HepG2 (cell line): ENCODE results near the gene GCNT2. TPM values are rescaled to one million over a fixed set of nuclear protein-coding genes. Genes with fewer than 3 reads are reported as not detected.
A peak's percentile ranks its signal among the peaks of the same experiment; 100 is the strongest.

Source experiments
- ATAC-seq: fragments of 200-7000 bp; cut with Tn5 transposase; 3 replicates; pipeline ENCODE4 v1.9.1; 2020; ENCODE audit warnings: mild to moderate bottlenecking, moderate library complexity
- BruUV-seq: library from RNA; stranded (reverse); fragments of 400-500 nt; replicated peaks from 2 replicates; lab custom pipeline; 2021; lab: Mats Ljungman, UMichigan
- CTCF ChIA-PET: fragments of 300-600 bp; formaldehyde crosslinking; extraction: SDS; loops from one replicate; lab custom pipeline; 2021; ENCODE audit warnings: low total read pairs, inconsistent platforms, low intra/inter-chr PET ratio; lab: Yijun Ruan, JAX
- POLR2A ChIA-PET: fragments of 350-600 bp; sonication (Branson Sonifier 250); formaldehyde crosslinking; loops from one replicate; lab custom pipeline; 2020; ENCODE audit warnings: antibody characterized with exemption, inconsistent platforms; lab: Yijun Ruan, JAX
- DNase-seq: peaks from one replicate; pipeline ENCODE4 v3.0.0-alpha.2; 2015; ENCODE audit warnings: low spot score
- FAIRE-seq: peaks from 3 replicates; lab custom pipeline; 2011; peaks lifted over from hg19 to GRCh38; lab: Jason Lieb, UNC
- H2AFZ ChIP-seq: one replicate; pipeline ENCODE4 v1.6.1; 2011; ENCODE audit warnings: low read length, inconsistent platforms
- H3K27ac ChIP-seq: fragments of 300-600 bp; 3 replicates; pipeline ENCODE4 v1.8.0; 2011; ENCODE audit warnings: mixed run types, mild to moderate bottlenecking, mixed read lengths, low read length, inconsistent platforms; ENCODE audit not compliant: insufficient read depth; ENCODE audit errors: extremely low read length
- H3K27me3 ChIP-seq, 2 experiments: fragments of 200-600 bp in 1 of 2; 2 replicates in 1 of 2; 3 replicates in 1 of 2; pipeline versions ENCODE4 v1.6.0 to v1.8.0; 2011; ENCODE audit warnings: low read length in 2 of 2, mild to moderate bottlenecking in 2 of 2, moderate library complexity in 2 of 2, inconsistent platforms in 1 of 2; ENCODE audit not compliant: insufficient read depth in 2 of 2, control insufficient read depth in 1 of 2
- H3K36me3 ChIP-seq, 2 experiments: fragments of 200-600 bp in 1 of 2; replicated peaks in 1 of 2; 2 replicates in 1 of 2; 3 replicates in 1 of 2; pipeline versions ENCODE4 v1.5.1 to v1.8.0; 2011; ENCODE audit warnings: low read length in 2 of 2, inconsistent platforms in 1 of 2; ENCODE audit not compliant: insufficient read depth in 2 of 2, control insufficient read depth in 1 of 2
- H3K4me1 ChIP-seq: 2 replicates; pipeline ENCODE4 v1.5.1; 2012; ENCODE audit warnings: low read length, inconsistent platforms; ENCODE audit not compliant: insufficient read depth
- H3K4me2 ChIP-seq: 2 replicates; pipeline ENCODE4 v1.6.0; 2011; ENCODE audit warnings: low read depth, low read length, inconsistent platforms
- H3K4me3 ChIP-seq, 3 experiments: fragments of 200-600 bp in 1 of 3; sonication (generic), shearing (Covaris generic) in 1 of 3; replicated peaks in 1 of 3; 2 replicates each; pipeline ENCODE4 v1.5.1; 2011 to 2016; ENCODE audit warnings: low read length in 3 of 3, inconsistent platforms in 2 of 3, low read depth in 2 of 3, mild to moderate bottlenecking in 2 of 3, control low read depth in 1 of 3, mixed read lengths in 1 of 3; ENCODE audit not compliant: insufficient read depth in 1 of 3
- H3K79me2 ChIP-seq: one replicate; pipeline ENCODE4 v1.6.1; 2011; ENCODE audit warnings: low read length, inconsistent platforms; ENCODE audit not compliant: insufficient read depth
- H3K9ac ChIP-seq: 2 replicates; pipeline ENCODE4 v1.6.0; 2011; ENCODE audit warnings: mild to moderate bottlenecking, low read depth, low read length, inconsistent platforms; ENCODE audit not compliant: insufficient read depth
- H3K9me3 ChIP-seq: 2 replicates; pipeline ENCODE4 v1.5.1; 2012; ENCODE audit warnings: mild to moderate bottlenecking, low read length
- H4K20me1 ChIP-seq: 2 replicates; pipeline ENCODE4 v1.6.0; 2011; ENCODE audit warnings: inconsistent platforms, mild to moderate bottlenecking, low read length, moderate library complexity; ENCODE audit not compliant: insufficient read depth
- CSRNP2 ChIP-seq: sonication (generic); formaldehyde crosslinking; conservative IDR thresholded peaks from 2 replicates; pipeline ENCODE4 v1.8.0; 2022; ENCODE audit warnings: low read depth, missing genetic modification reagents
- ELF1 ChIP-seq: sonication (generic); formaldehyde crosslinking; IDR thresholded peaks from 2 replicates; pipeline ENCODE4 v1.4.0; 2020; ENCODE audit warnings: missing genetic modification reagents
- FOXK1 ChIP-seq: sonication (generic); formaldehyde crosslinking; IDR thresholded peaks from 2 replicates; pipeline ENCODE4 v1.4.0; 2020; ENCODE audit warnings: low read depth, missing genetic modification reagents, borderline replicate concordance
- HIVEP1 ChIP-seq: sonication (generic); formaldehyde crosslinking; IDR thresholded peaks from 2 replicates; pipeline ENCODE4 v1.4.0; 2020; ENCODE audit warnings: mild to moderate bottlenecking, missing genetic modification reagents
- IRF1 ChIP-seq: sonication (generic); formaldehyde crosslinking; IDR thresholded peaks from 2 replicates; pipeline ENCODE4 v1.4.0; 2020; ENCODE audit warnings: low read depth, mild to moderate bottlenecking, missing genetic modification reagents
- IRF9 ChIP-seq: sonication (generic); formaldehyde crosslinking; IDR thresholded peaks from 2 replicates; pipeline ENCODE4 v1.8.0; 2022; ENCODE audit warnings: missing genetic modification reagents, mild to moderate bottlenecking, borderline replicate concordance
- ISL2 ChIP-seq: sonication (generic); formaldehyde crosslinking; IDR thresholded peaks from 2 replicates; pipeline ENCODE4 v1.5.0; 2020; ENCODE audit warnings: missing genetic modification reagents
- MXI1 ChIP-seq: IDR thresholded peaks from 3 replicates; pipeline ENCODE4 v1.6.1; 2012; ENCODE audit warnings: low read depth, low read length, inconsistent platforms, borderline replicate concordance
- MYNN ChIP-seq: sonication (generic); formaldehyde crosslinking; IDR thresholded peaks from 2 replicates; pipeline ENCODE4 v1.4.0; 2020; ENCODE audit warnings: mild to moderate bottlenecking, low read depth, missing genetic modification reagents
- PHF20 ChIP-seq: sonication (generic); formaldehyde crosslinking; IDR thresholded peaks from 2 replicates; pipeline ENCODE4 v1.5.0; 2020; ENCODE audit warnings: mild to moderate bottlenecking, missing genetic modification reagents
- SP1 ChIP-seq, 2 experiments: fragments of 450-650 bp in 1 of 2; sonication (generic) in 1 of 2; formaldehyde crosslinking in 1 of 2; IDR thresholded peaks; 2 replicates each; pipeline versions ENCODE4 v1.4.0 to v1.6.1; 2016 to 2020; ENCODE audit warnings: missing genetic modification reagents in 1 of 2
- STAT5B ChIP-seq: sonication (generic); formaldehyde crosslinking; IDR thresholded peaks from 2 replicates; pipeline ENCODE4 v1.4.0; 2020; ENCODE audit warnings: missing genetic modification reagents
- TBP ChIP-seq: sonication (generic); formaldehyde crosslinking; IDR thresholded peaks from 2 replicates; pipeline ENCODE4 v1.5.0; 2020; ENCODE audit warnings: missing genetic modification reagents
- ZFP62 ChIP-seq: sonication (generic); formaldehyde crosslinking; IDR thresholded peaks from 2 replicates; pipeline ENCODE4 v1.4.0; 2020; ENCODE audit warnings: missing genetic modification reagents
- ZNF263 ChIP-seq: sonication (generic); formaldehyde crosslinking; IDR thresholded peaks from 2 replicates; pipeline ENCODE4 v1.4.0; 2020; ENCODE audit warnings: missing genetic modification reagents
- ZSCAN29 ChIP-seq: sonication (generic); formaldehyde crosslinking; conservative IDR thresholded peaks from 2 replicates; pipeline ENCODE4 v1.4.0; 2020; ENCODE audit warnings: mild to moderate bottlenecking, missing genetic modification reagents
- ZSCAN30 ChIP-seq: sonication (generic); formaldehyde crosslinking; IDR thresholded peaks from 2 replicates; pipeline ENCODE4 v1.5.0; 2020; ENCODE audit warnings: mild to moderate bottlenecking, missing genetic modification reagents
- WGBS: methylation state at CpG from one replicate; pipeline ENCODE4 v1.1.6; 2017; ENCODE audit warnings: low lambda C conversion rate; 5-methylcytosine and 5-hydroxymethylcytosine counted together
- in situ Hi-C: cut with HindIII; loops from 2 replicates; pipeline ENCODE4 v1.10.0; 2017; ENCODE audit warnings: low pct_unique_long_range_greater_than_20kb; ENCODE audit not compliant: extremely low pct_ligation_motif_present
- intact Hi-C: fragments of 100-400 bp; cut with micrococcal nuclease; formaldehyde crosslinking; loops from one replicate; pipeline ENCODE4 v1.10.0; 2022; ENCODE audit not compliant: unreplicated experiment
- polyA plus RNA-seq, 8 experiments: library from polyadenylated mRNA; depleted of rRNA in 3 of 8; stranded (reverse) in 7 of 8; unstranded in 1 of 8; fragments of >200 nt; fragmentation: Illumina TruSeq in 4 of 8; extraction: Trizol in 4 of 8; gene quantifications; 2 replicates each; pipeline versions ENCODE4 v1.2.1 to v1.2.3, GENCODE V29; 2011 to 2016; ENCODE audit warnings: low read depth in 4 of 8, missing spikeins in 1 of 8, mixed read lengths in 1 of 8; ENCODE audit not compliant: insufficient read depth in 1 of 8
- total RNA-seq, 5 experiments: library from RNA; depleted of rRNA; stranded (reverse); fragments of >200 nt; fragmentation: Illumina TruSeq; extraction: Trizol; gene quantifications; 2 replicates each; pipeline ENCODE4 v1.2.3, GENCODE V29; 2016; ENCODE audit warnings: low read depth in 1 of 5

Gene GCNT2
- total and polyA plus RNA-seq, 2 of the 13 experiments (the other 11 are each of a cell fraction or from before 2014, with no cell fraction given), result 11.8 to 31.9 TPM

- H3K36me3 ChIP-seq, result peaks cover 0 to 18% of the 10 kb centered on the region in 2 experiments; a peak in 4 of 5 replicates
- H4K20me1 ChIP-seq, result no peaks in the 10 kb centered on the region
- in situ Hi-C loops (no loop called here), intact Hi-C loops (no loop called here)
- H3K79me2 ChIP-seq, result no peaks in the 10 kb centered on the region
- DNase-seq, result no peak
- no TSS peak for BruUV-seq
- no peak overlapping the region for H3K4me3 ChIP-seq
- POLR2A ChIA-PET, result no interaction called here
- no peaks in the 10 kb centered on the region for H3K27me3 ChIP-seq
- H3K9me3 ChIP-seq, result no peaks in the 10 kb centered on the region
- H3K4me2 ChIP-seq, result no peak overlapping the region
- no peaks in the 10 kb centered on the region for H3K4me1 ChIP-seq
- ATAC-seq, result no peak
- FAIRE-seq, result no peak
- H2AFZ ChIP-seq, result no peak overlapping the region
- CTCF ChIA-PET, result no interaction called here
- 100% methylated on average over 1 of the region's 1 CpG for WGBS
- no peak overlapping the region for H3K9ac ChIP-seq
- TF ChIP-seq IRF9 (CRISPR knock-in tag) (no peak), STAT5B (no peak), TBP (CRISPR knock-in tag) (no peak), ELF1 (CRISPR knock-in tag) (no peak)
- H3K27ac ChIP-seq, result no peak overlapping the region
These were observed 109.0 kb downstream of the GCNT2 start for GRCh38 chr6:10630178-10630577.

- Histone ChIP-seq H3K36me3 (no peaks in the 10 kb centered on the region), H3K4me2 (no peak overlapping the region), H3K9me3 (peaks cover 2% of the 10 kb centered on the region; the same call in 1 of the 2 replicates), H3K27ac (no peak overlapping the region), H2AFZ (no peak overlapping the region), H3K4me3 (no peak overlapping the region), H3K4me1 (no peaks in the 10 kb centered on the region), H4K20me1 (no peaks in the 10 kb centered on the region), H3K9ac (no peak overlapping the region), H3K27me3 (no peaks in the 10 kb centered on the region), H3K79me2 (no peaks in the 10 kb centered on the region)
- in situ Hi-C loops (no loop called here), intact Hi-C loops (no loop called here)
- DNase-seq, result peak; percentile 13
- WGBS, result 31% methylated on average over 1 of the region's 1 CpG
- BruUV-seq, result no TSS peak
- no peak for FAIRE-seq
- ATAC-seq, result peak; percentile 59
- ChIA-PET CTCF (no interaction called here), POLR2A (no interaction called here)
- TF ChIP-seq ZFP62 (CRISPR knock-in tag) (no peak), CSRNP2 (CRISPR knock-in tag) (no peak), MXI1 (no peak), ZSCAN29 (no peak), ZNF263 (CRISPR knock-in tag) (no peak), SP1 (IDR thresholded peaks at IDR 0.05) (no peak), SP1 (CRISPR knock-in tag; IDR thresholded peaks at IDR 0.05) (no peak), IRF1 (CRISPR knock-in tag) (no peak), FOXK1 (CRISPR knock-in tag) (no peak), PHF20 (CRISPR knock-in tag) (no peak), ISL2 (CRISPR knock-in tag) (no peak), ZSCAN30 (CRISPR knock-in tag) (no peak), MYNN (CRISPR knock-in tag) (no peak), HIVEP1 (CRISPR knock-in tag) (no peak)
These were observed 112.1 kb downstream of the GCNT2 start for GRCh38 chr6:10633216-10633615.
